ENCODE measurements around the gene DBI.

Gene DBI

GRCh38 chr2:119414894-119415293 lies 48.1 kb downstream of the DBI start:
- H3K4me3 ChIP-seq (ENCODE audit: low read depth, low read length), result no peak overlapping the region
- TF ChIP-seq CTCF (IDR thresholded peaks at IDR 0.05; ENCODE audit: insufficient read depth, low read length, missing control alignments), result no peak
- CTCF ChIA-PET, result interaction anchor here (1.1 to 2.6 kb wide), 2 partner anchors 8 to 61 kb away, joined by 3 to 11 read pairs; no protein-coding TSS in a partner anchor
- no peak for DNase-seq (ENCODE audit: low read depth, low spot score)
- POLR2A ChIA-PET, result no interaction called here

GRCh38 chr2:119415630-119416029 lies 48.9 kb downstream of the DBI start:
- CTCF ChIA-PET, result interaction anchor here (1.1 to 2.6 kb wide), 2 partner anchors 9 to 61 kb away, joined by 3 to 11 read pairs; no protein-coding TSS in a partner anchor
- no peak overlapping the region for H3K4me3 ChIP-seq (ENCODE audit: low read depth, low read length)
- DNase-seq (ENCODE audit: low read depth, low spot score), result no peak
- no peak for TF ChIP-seq CTCF (IDR thresholded peaks at IDR 0.05; ENCODE audit: insufficient read depth, low read length, missing control alignments)
- POLR2A ChIA-PET, result no interaction called here

GRCh38 chr2:119416299-119416923 lies 49.6 kb downstream of the DBI start:
- CTCF ChIA-PET, result interaction anchor here (2.6 kb wide), 1 partner anchor 60 kb away, joined by 11 read pairs; no protein-coding TSS in a partner anchor
- no peak for DNase-seq (ENCODE audit: low read depth, low spot score)
- no peak for TF ChIP-seq CTCF (IDR thresholded peaks at IDR 0.05; ENCODE audit: insufficient read depth, low read length, missing control alignments)
- no peak overlapping the region for H3K4me3 ChIP-seq (ENCODE audit: low read depth, low read length)
- POLR2A ChIA-PET, result no interaction called here

- ChIA-PET CTCF (no interaction called here), POLR2A (no interaction called here)
- DNase-seq (ENCODE audit: low read depth, low spot score), result no peak
- no peak for TF ChIP-seq CTCF (IDR thresholded peaks at IDR 0.05; ENCODE audit: insufficient read depth, low read length, missing control alignments)
- H3K4me3 ChIP-seq (ENCODE audit: low read depth, low read length), result no peak overlapping the region
These were observed 51.1 kb downstream of the DBI start for GRCh38 chr2:119417908-119418307.

- ChIA-PET CTCF (interaction anchor here (1.1 kb wide), 1 partner anchor 12 kb away, joined by 3 read pairs; no protein-coding TSS in a partner anchor), POLR2A (no interaction called here)
- no peak for TF ChIP-seq CTCF (IDR thresholded peaks at IDR 0.05; ENCODE audit: insufficient read depth, low read length, missing control alignments)
- DNase-seq (ENCODE audit: low read depth, low spot score), result no peak
- H3K4me3 ChIP-seq (ENCODE audit: low read depth, low read length), result no peak overlapping the region
These were observed 52.3 kb downstream of the DBI start for GRCh38 chr2:119419065-119419464.

- DNase-seq (ENCODE audit: low read depth, low spot score), result no peak
- ChIA-PET CTCF (interaction anchor here (1.2 kb wide), 1 partner anchor 55 kb away, joined by 3 read pairs; no protein-coding TSS in a partner anchor), POLR2A (interaction anchor here (0.6 kb wide), 1 partner anchor 60 kb away, joined by 7 read pairs; no protein-coding TSS in a partner anchor)
- H3K4me3 ChIP-seq (ENCODE audit: low read depth, low read length), result no peak overlapping the region
- TF ChIP-seq CTCF (IDR thresholded peaks at IDR 0.05; ENCODE audit: insufficient read depth, low read length, missing control alignments), result no peak
These were observed 53.2 kb downstream of the DBI start for GRCh38 chr2:119419803-119420508.
